HCT116 (cell line): ENCODE measurements around the gene NIM1K. TPM values are rescaled to one million over a fixed set of nuclear protein-coding genes. Genes with fewer than 3 reads are reported as not detected.

ENCODE experiments used
- ATAC-seq: fragments of 200-7000 bp; cut with Tn5 transposase; 2 replicates; pipeline ENCODE4 v1.9.1; 2020; ENCODE audit warnings: mild to moderate bottlenecking, moderate library complexity
- BruUV-seq: library from RNA; stranded (reverse); fragments of 400-500 nt; replicated peaks from 2 replicates; lab custom pipeline; 2021; lab: Mats Ljungman, UMichigan
- CTCF ChIA-PET: fragments of 300-600 bp; sonication (Branson Sonifier 250); formaldehyde crosslinking; loops from one replicate; lab custom pipeline; 2021; ENCODE audit warnings: antibody characterized with exemption; lab: Charles Lee
- POLR2A ChIA-PET: fragments of 300-600, 350-600 bp; sonication (Branson Sonifier 250); formaldehyde crosslinking; loops from one replicate; lab custom pipeline; 2021; ENCODE audit warnings: antibody characterized with exemption; lab: Charles Lee
- RAD21 ChIA-PET, 2 experiments: fragments of 300-600 bp; sonication (Branson Sonifier 250); formaldehyde crosslinking; loops; one replicate each; lab custom pipeline; 2023; ENCODE audit warnings: low total read pairs in 2 of 2; ENCODE audit not compliant: uncharacterized antibody in 2 of 2, unreplicated experiment in 2 of 2, low non-redundant PET in 1 of 2; lab: Charles Lee
- DNase-seq: peaks from one replicate; pipeline ENCODE4 v3.0.0-alpha.2; 2010; ENCODE audit warnings: low read depth, low spot score
- H2AFZ ChIP-seq: fragments of 200-600 bp; shearing (Covaris generic), sonication (generic); 2 replicates; pipeline ENCODE4 v1.6.1; 2017; ENCODE audit warnings: low read depth, mixed run types, mixed read lengths, antibody characterized with exemption, low read length; ENCODE audit not compliant: poor library complexity, severe bottlenecking
- H3K27ac ChIP-seq: 2 replicates; pipeline ENCODE4 v1.5.1; 2012; ENCODE audit warnings: low read depth, low read length
- H3K27me3 ChIP-seq: fragments of 200-600 bp; sonication (generic); 2 replicates; pipeline ENCODE4 v1.6.1; 2016; ENCODE audit warnings: mixed run types, low read length, mixed read lengths; ENCODE audit not compliant: insufficient read depth
- H3K36me3 ChIP-seq, 2 experiments: fragments of 200-500 bp in 1 of 2; fragments of 200-600 bp in 1 of 2; sonication (Bioruptor generic) in 1 of 2; sonication (generic) in 1 of 2; 2 replicates each; pipeline versions ENCODE4 v1.5.1 to v1.6.1; 2014 to 2016; ENCODE audit warnings: low read length in 2 of 2, inconsistent platforms in 1 of 2, mixed read lengths in 1 of 2, mixed run types in 1 of 2; ENCODE audit not compliant: insufficient read depth in 2 of 2, control insufficient read depth in 1 of 2
- H3K4me1 ChIP-seq, 2 experiments: fragments of 200-600 bp in 1 of 2; sonication (generic) in 1 of 2; 2 replicates each; pipeline versions ENCODE4 v1.5.1 to v1.6.1; 2012 to 2017; ENCODE audit warnings: low read length in 2 of 2, inconsistent platforms in 1 of 2, mild to moderate bottlenecking in 1 of 2, mixed read lengths in 1 of 2, mixed run types in 1 of 2, moderate library complexity in 1 of 2; ENCODE audit not compliant: insufficient read depth in 2 of 2, control insufficient read depth in 1 of 2
- H3K4me2 ChIP-seq: fragments of 200-600 bp; sonication (generic); 2 replicates; pipeline ENCODE4 v1.6.1; 2017; ENCODE audit warnings: mixed run types, low read length, mixed read lengths
- H3K4me3 ChIP-seq, 2 experiments: fragments of 200-600 bp in 1 of 2; sonication (generic) in 1 of 2; replicated peaks in 1 of 2; 2 replicates each; pipeline ENCODE4 v1.5.1; 2011 to 2016; ENCODE audit warnings: low read length in 2 of 2, control low read depth in 1 of 2, low read depth in 1 of 2, mild to moderate bottlenecking in 1 of 2, mixed read lengths in 1 of 2, mixed run types in 1 of 2
- H3K79me2 ChIP-seq: fragments of 200-600 bp; sonication (generic); 2 replicates; pipeline ENCODE4 v1.6.1; 2017; ENCODE audit warnings: mild to moderate bottlenecking, mixed run types, low read length, moderate library complexity, mixed read lengths; ENCODE audit not compliant: insufficient read depth
- H3K9ac ChIP-seq: fragments of 200-600 bp; sonication (generic); 2 replicates; pipeline ENCODE4 v1.6.1; 2016; ENCODE audit warnings: low read length, mixed read lengths
- H3K9me2 ChIP-seq: fragments of 200-600 bp; sonication (generic), shearing (Covaris generic); 2 replicates; pipeline ENCODE4 v1.6.1; 2017; ENCODE audit warnings: mixed run types, mild to moderate bottlenecking, moderate library complexity; ENCODE audit not compliant: insufficient read depth
- H3K9me3 ChIP-seq, 2 experiments: fragments of 200-500 bp in 1 of 2; fragments of 200-600 bp in 1 of 2; sonication (Bioruptor generic) in 1 of 2; sonication (generic) in 1 of 2; 2 replicates each; pipeline ENCODE4 v1.6.1; 2014 to 2017; ENCODE audit warnings: low read length in 2 of 2, mixed read lengths in 2 of 2, inconsistent platforms in 1 of 2, low read depth in 1 of 2, mild to moderate bottlenecking in 1 of 2, mixed run types in 1 of 2, moderate library complexity in 1 of 2; ENCODE audit not compliant: control insufficient read depth in 1 of 2, insufficient read depth in 1 of 2
- H4K20me1 ChIP-seq: fragments of 200-600 bp; sonication (generic), shearing (Covaris generic); 2 replicates; pipeline ENCODE4 v1.6.1; 2017; ENCODE audit warnings: mixed run types, mild to moderate bottlenecking, moderate library complexity; ENCODE audit not compliant: insufficient read depth
- ATF3 ChIP-seq: IDR thresholded peaks from 2 replicates; pipeline ENCODE4 v1.6.1; 2012
- CEBPB ChIP-seq: IDR thresholded peaks from 2 replicates; pipeline ENCODE4 v1.6.1; 2012; ENCODE audit warnings: low read depth
- EGR1 ChIP-seq: IDR thresholded peaks from 2 replicates; pipeline ENCODE4 v1.6.1; 2012; ENCODE audit warnings: low read depth
- ELF1 ChIP-seq: IDR thresholded peaks from 2 replicates; pipeline ENCODE4 v1.6.1; 2012; ENCODE audit warnings: low read depth, borderline replicate concordance
- EZH2 ChIP-seq: fragments of 200-600 bp; sonication (generic); IDR thresholded peaks from 2 replicates; pipeline ENCODE4 v1.6.1; 2017; ENCODE audit warnings: antibody characterized with exemption, mixed run types
- EZH2phosphoT487 ChIP-seq: fragments of 200-600 bp; IDR thresholded peaks from 2 replicates; pipeline ENCODE4 v1.6.1; 2018; ENCODE audit warnings: antibody characterized with exemption, borderline replicate concordance
- JUND ChIP-seq: IDR thresholded peaks from 2 replicates; pipeline ENCODE4 v1.6.1; 2012
- POLR2A ChIP-seq: IDR thresholded peaks from 2 replicates; pipeline ENCODE4 v1.7.0; 2011; ENCODE audit warnings: borderline replicate concordance; ENCODE audit not compliant: insufficient read depth, insufficient read length; ENCODE audit errors: extremely low read depth
- POLR2AphosphoS5 ChIP-seq: IDR thresholded peaks from 2 replicates; pipeline ENCODE4 v1.6.1; 2011; ENCODE audit warnings: mild to moderate bottlenecking, low read depth, low read length, moderate library complexity
- RAD21 ChIP-seq: IDR thresholded peaks from 2 replicates; pipeline ENCODE4 v1.6.1; 2012; ENCODE audit warnings: low read depth, mild to moderate bottlenecking
- REST ChIP-seq: IDR thresholded peaks from 2 replicates; pipeline ENCODE4 v1.6.1; 2012; ENCODE audit warnings: low read depth
- SRF ChIP-seq: IDR thresholded peaks from 2 replicates; pipeline ENCODE4 v1.6.1; 2012; ENCODE audit warnings: low read depth
- YY1 ChIP-seq: IDR thresholded peaks from 2 replicates; pipeline ENCODE4 v1.6.1; 2011; ENCODE audit warnings: low read length, low read depth, moderate library complexity, mild to moderate bottlenecking; ENCODE audit not compliant: insufficient replicate concordance; ENCODE audit errors: extremely low read depth
- ZBTB33 ChIP-seq: IDR thresholded peaks from 2 replicates; pipeline ENCODE4 v1.6.1; 2011; ENCODE audit warnings: mild to moderate bottlenecking, low read length, moderate library complexity; ENCODE audit not compliant: insufficient replicate concordance; ENCODE audit errors: extremely low read depth
- ZFX ChIP-seq: fragments of 450-650 bp; IDR thresholded peaks from 2 replicates; pipeline ENCODE4 v1.6.1; 2017
- ZNF274 ChIP-seq: fragments of 200-500 bp; sonication (Bioruptor generic); IDR thresholded peaks from 2 replicates; pipeline ENCODE4 v1.6.1; 2014; ENCODE audit warnings: mild to moderate bottlenecking, low read depth, low read length, inconsistent platforms
- intact Hi-C: fragments of 100-400 bp; cut with micrococcal nuclease; formaldehyde crosslinking; loops from 2 replicates; pipeline ENCODE4 v1.10.0; 2022
- total RNA-seq: library from RNA; stranded (reverse); gene quantifications from one replicate; pipeline ENCODE4 v1.2.1, GENCODE V29; 2021; ENCODE audit not compliant: unreplicated experiment

Gene NIM1K
- total RNA-seq, 1 experiment from 2014 or later: 0.44 TPM

GRCh38 chr5:43208658-43209057, 16.6 kb downstream of the NIM1K start:
- Histone ChIP-seq H3K9ac (no peak overlapping the region), H3K4me3 (no peak overlapping the region), H2AFZ (no peak overlapping the region), H3K9me3 (no peaks in the 10 kb centered on the region), H3K36me3 (no peaks in the 10 kb centered on the region), H3K4me2 (no peak overlapping the region), H3K27me3 (no peaks in the 10 kb centered on the region), H4K20me1 (no peaks in the 10 kb centered on the region), H3K4me1 (peaks cover 3 to 5% of the 10 kb centered on the region in 2 experiments; a peak in 2 of 4 replicates), H3K79me2 (no peaks in the 10 kb centered on the region), H3K9me2 (no peaks in the 10 kb centered on the region)
- ChIA-PET CTCF (no interaction called here), POLR2A (no interaction called here)
- BruUV-seq: no TSS peak
- intact Hi-C loops: no loop called here
- ATAC-seq: no peak
- TF ChIP-seq SRF (no peak), ZNF274 (no peak), CEBPB (no peak), POLR2A (no peak), EZH2phosphoT487 (no peak), ELF1 (no peak), EZH2 (no peak)
- TF ChIP-seq, all 23 proteins: peak for 0
- RAD21 ChIA-PET: no interaction called here
- no peak overlapping the region for H3K27ac ChIP-seq
- DNase-seq: no peak

- Histone ChIP-seq H3K9ac (no peak overlapping the region), H2AFZ (no peak overlapping the region), H3K79me2 (no peaks in the 10 kb centered on the region), H3K4me1 (peaks cover 3 to 5% of the 10 kb centered on the region in 2 experiments; a peak in 2 of 4 replicates), H3K27ac (no peak overlapping the region), H3K27me3 (no peaks in the 10 kb centered on the region), H4K20me1 (no peaks in the 10 kb centered on the region), H3K9me2 (no peaks in the 10 kb centered on the region), H3K9me3 (no peaks in the 10 kb centered on the region), H3K4me3 (no peak overlapping the region), H3K36me3 (no peaks in the 10 kb centered on the region), H3K4me2 (no peak overlapping the region)
- no peak for ATAC-seq
- ChIA-PET CTCF (no interaction called here), RAD21 (no interaction called here), POLR2A (no interaction called here)
- TF ChIP-seq ZBTB33 (no peak), RAD21 (no peak), YY1 (no peak), JUND (no peak), POLR2AphosphoS5 (no peak), REST (no peak), EGR1 (no peak), ATF3 (no peak), CEBPB (no peak), ZFX (no peak)
- DNase-seq: no peak
- intact Hi-C loops: no loop called here
- no TSS peak for BruUV-seq
These were observed 17.0 kb downstream of the NIM1K start for GRCh38 chr5:43209060-43209459.
